ENCODE results near the gene CLASP1.

The CLASP1 gene

GRCh38 chr2:121459291-121459690 is 190.0 kb downstream of the CLASP1 start:
- H3K9ac ChIP-seq (ENCODE audit: low read length): no peak overlapping the region
- no peak overlapping the region for H3K18ac ChIP-seq (ENCODE audit: low read length)
- peaks cover 2% of the 10 kb centered on the region for H3K36me3 ChIP-seq (ENCODE audit: control insufficient read depth, insufficient read depth, low read length)
- no peak overlapping the region for H2BK5ac ChIP-seq (ENCODE audit: low read length)
- no peaks in the 10 kb centered on the region for H3K4me1 ChIP-seq (ENCODE audit: control insufficient read depth, low read depth, low read length)
- no peak overlapping the region for H2BK15ac ChIP-seq (replicated peaks; ENCODE audit: low read depth)
- no peak for DNase-seq
- H3K4me2 ChIP-seq (ENCODE audit: low read length): no peak overlapping the region
- H3K79me2 ChIP-seq (ENCODE audit: control insufficient read depth, insufficient read depth, low read length): no peaks in the 10 kb centered on the region
- H3K27me3 ChIP-seq (ENCODE audit: insufficient read depth, low read length, poor library complexity): no peaks in the 10 kb centered on the region
- no peak overlapping the region for H4K5ac ChIP-seq (ENCODE audit: low read length)
- no peak overlapping the region for H2BK120ac ChIP-seq (ENCODE audit: low read depth, low read length)
- no peak overlapping the region for H3K23ac ChIP-seq (ENCODE audit: low read length)
- no peak overlapping the region for H3K27ac ChIP-seq (ENCODE audit: low read depth, low read length)
- no peak overlapping the region for H3K4ac ChIP-seq (ENCODE audit: low read depth, low read length)
- H2AK5ac ChIP-seq (ENCODE audit: low read length): no peak overlapping the region
- WGBS (ENCODE audit: extremely low coverage, insufficient coverage, low lambda C conversion rate): no CpG with 5 or more reads among the region's 3 CpGs
- no peaks in the 10 kb centered on the region for H3K79me1 ChIP-seq (ENCODE audit: low read length)
- H3K56ac ChIP-seq (ENCODE audit: low read length): no peak overlapping the region
- no peak overlapping the region for H3K4me3 ChIP-seq (ENCODE audit: low read length)
- H4K8ac ChIP-seq (ENCODE audit: low read depth, low read length): no peak overlapping the region

- Histone ChIP-seq H3K36me3 (ENCODE audit: control insufficient read depth, insufficient read depth, low read length) (no peaks in the 10 kb centered on the region), H3K27ac (ENCODE audit: low read depth, low read length) (no peak overlapping the region), H3K18ac (ENCODE audit: low read length) (no peak overlapping the region), H3K4me3 (ENCODE audit: low read length) (no peak overlapping the region), H3K23ac (ENCODE audit: low read length) (no peak overlapping the region), H3K79me1 (ENCODE audit: low read length) (no peaks in the 10 kb centered on the region), H3K4me2 (ENCODE audit: low read length) (no peak overlapping the region), H2BK120ac (ENCODE audit: low read depth, low read length) (no peak overlapping the region), H3K4ac (ENCODE audit: low read depth, low read length) (no peak overlapping the region), H2BK5ac (ENCODE audit: low read length) (no peak overlapping the region), H3K27me3 (ENCODE audit: insufficient read depth, low read length, poor library complexity) (no peaks in the 10 kb centered on the region), H2BK15ac (replicated peaks; ENCODE audit: low read depth) (no peak overlapping the region), H3K56ac (ENCODE audit: low read length) (no peak overlapping the region), H3K9ac (ENCODE audit: low read length) (no peak overlapping the region), H3K79me2 (ENCODE audit: control insufficient read depth, insufficient read depth, low read length) (no peaks in the 10 kb centered on the region), H4K8ac (ENCODE audit: low read depth, low read length) (no peak overlapping the region), H4K5ac (ENCODE audit: low read length) (no peak overlapping the region), H3K4me1 (ENCODE audit: control insufficient read depth, low read depth, low read length) (no peaks in the 10 kb centered on the region), H2AK5ac (ENCODE audit: low read length) (no peak overlapping the region)
- DNase-seq: no peak
- 100% methylated on average over 1 of the region's 3 CpGs for WGBS (ENCODE audit: extremely low coverage, insufficient coverage, low lambda C conversion rate)
Measured at GRCh38 chr2:121456325-121456724, 192.9 kb downstream of the CLASP1 start.

- Histone ChIP-seq H3K4me3 (ENCODE audit: low read length) (no peak overlapping the region), H3K18ac (ENCODE audit: low read length) (no peak overlapping the region), H2AK5ac (ENCODE audit: low read length) (no peak overlapping the region), H3K4me2 (ENCODE audit: low read length) (no peak overlapping the region), H4K8ac (ENCODE audit: low read depth, low read length) (no peak overlapping the region), H2BK15ac (replicated peaks; ENCODE audit: low read depth) (no peak overlapping the region), H3K36me3 (ENCODE audit: control insufficient read depth, insufficient read depth, low read length) (no peaks in the 10 kb centered on the region), H3K79me2 (ENCODE audit: control insufficient read depth, insufficient read depth, low read length) (no peaks in the 10 kb centered on the region), H2BK120ac (ENCODE audit: low read depth, low read length) (no peak overlapping the region), H3K23ac (ENCODE audit: low read length) (no peak overlapping the region), H4K5ac (ENCODE audit: low read length) (no peak overlapping the region), H3K9ac (ENCODE audit: low read length) (no peak overlapping the region), H3K27ac (ENCODE audit: low read depth, low read length) (no peak overlapping the region), H3K27me3 (ENCODE audit: insufficient read depth, low read length, poor library complexity) (no peaks in the 10 kb centered on the region), H3K4me1 (ENCODE audit: control insufficient read depth, low read depth, low read length) (no peaks in the 10 kb centered on the region), H2BK5ac (ENCODE audit: low read length) (no peak overlapping the region), H3K56ac (ENCODE audit: low read length) (no peak overlapping the region), H3K4ac (ENCODE audit: low read depth, low read length) (no peak overlapping the region), H3K79me1 (ENCODE audit: low read length) (no peaks in the 10 kb centered on the region)
- no peak for DNase-seq
- no CpG with 5 or more reads among the region's 5 CpGs for WGBS (ENCODE audit: extremely low coverage, insufficient coverage, low lambda C conversion rate)
Measured at GRCh38 chr2:121455446-121455845, 193.8 kb downstream of the CLASP1 start.

GRCh38 chr2:121454549-121455090 is 194.6 kb downstream of the CLASP1 start:
- no peak overlapping the region for H3K56ac ChIP-seq (ENCODE audit: low read length)
- no peak overlapping the region for H3K18ac ChIP-seq (ENCODE audit: low read length)
- no peak overlapping the region for H2BK120ac ChIP-seq (ENCODE audit: low read depth, low read length)
- WGBS (ENCODE audit: extremely low coverage, insufficient coverage, low lambda C conversion rate): no CpG with 5 or more reads among the region's 7 CpGs
- H2AK5ac ChIP-seq (ENCODE audit: low read length): no peak overlapping the region
- H4K8ac ChIP-seq (ENCODE audit: low read depth, low read length): no peak overlapping the region
- H2BK15ac ChIP-seq (replicated peaks; ENCODE audit: low read depth): no peak overlapping the region
- H3K4me1 ChIP-seq (ENCODE audit: control insufficient read depth, low read depth, low read length): no peaks in the 10 kb centered on the region
- peak; percentile 14 for DNase-seq
- no peaks in the 10 kb centered on the region for H3K79me2 ChIP-seq (ENCODE audit: control insufficient read depth, insufficient read depth, low read length)
- no peak overlapping the region for H3K4ac ChIP-seq (ENCODE audit: low read depth, low read length)
- H3K4me3 ChIP-seq (ENCODE audit: low read length): no peak overlapping the region
- H3K27ac ChIP-seq (ENCODE audit: low read depth, low read length): no peak overlapping the region
- H4K5ac ChIP-seq (ENCODE audit: low read length): no peak overlapping the region
- H3K79me1 ChIP-seq (ENCODE audit: low read length): no peaks in the 10 kb centered on the region
- no peak overlapping the region for H3K9ac ChIP-seq (ENCODE audit: low read length)
- H3K4me2 ChIP-seq (ENCODE audit: low read length): no peak overlapping the region
- no peak overlapping the region for H2BK5ac ChIP-seq (ENCODE audit: low read length)
- no peaks in the 10 kb centered on the region for H3K27me3 ChIP-seq (ENCODE audit: insufficient read depth, low read length, poor library complexity)
- H3K23ac ChIP-seq (ENCODE audit: low read length): no peak overlapping the region
- no peaks in the 10 kb centered on the region for H3K36me3 ChIP-seq (ENCODE audit: control insufficient read depth, insufficient read depth, low read length)

- Histone ChIP-seq H2BK15ac (replicated peaks; ENCODE audit: low read depth) (no peak overlapping the region), H3K18ac (ENCODE audit: low read length) (no peak overlapping the region), H3K4ac (ENCODE audit: low read depth, low read length) (no peak overlapping the region), H3K56ac (ENCODE audit: low read length) (no peak overlapping the region), H3K27ac (ENCODE audit: low read depth, low read length) (no peak overlapping the region), H2BK120ac (ENCODE audit: low read depth, low read length) (no peak overlapping the region), H3K27me3 (ENCODE audit: insufficient read depth, low read length, poor library complexity) (no peaks in the 10 kb centered on the region), H3K9ac (ENCODE audit: low read length) (no peak overlapping the region), H3K23ac (ENCODE audit: low read length) (no peak overlapping the region), H3K79me1 (ENCODE audit: low read length) (no peaks in the 10 kb centered on the region), H2BK5ac (ENCODE audit: low read length) (no peak overlapping the region), H3K4me2 (ENCODE audit: low read length) (no peak overlapping the region), H4K5ac (ENCODE audit: low read length) (no peak overlapping the region), H3K4me1 (ENCODE audit: control insufficient read depth, low read depth, low read length) (no peaks in the 10 kb centered on the region), H3K36me3 (ENCODE audit: control insufficient read depth, insufficient read depth, low read length) (peaks cover 8% of the 10 kb centered on the region), H3K4me3 (ENCODE audit: low read length) (no peak overlapping the region), H3K79me2 (ENCODE audit: control insufficient read depth, insufficient read depth, low read length) (no peaks in the 10 kb centered on the region), H2AK5ac (ENCODE audit: low read length) (no peak overlapping the region), H4K8ac (ENCODE audit: low read depth, low read length) (no peak overlapping the region)
- WGBS (ENCODE audit: extremely low coverage, insufficient coverage, low lambda C conversion rate): no CpG with 5 or more reads among the region's 4 CpGs
- no peak for DNase-seq
Measured at GRCh38 chr2:121451398-121451797, 197.9 kb downstream of the CLASP1 start.

GRCh38 chr2:121450301-121450700 is 199.0 kb downstream of the CLASP1 start:
- Histone ChIP-seq H3K4me3 (ENCODE audit: low read length) (no peak overlapping the region), H4K5ac (ENCODE audit: low read length) (no peak overlapping the region), H3K56ac (ENCODE audit: low read length) (no peak overlapping the region), H3K79me2 (ENCODE audit: control insufficient read depth, insufficient read depth, low read length) (no peaks in the 10 kb centered on the region), H3K4ac (ENCODE audit: low read depth, low read length) (no peak overlapping the region), H3K23ac (ENCODE audit: low read length) (no peak overlapping the region), H4K8ac (ENCODE audit: low read depth, low read length) (no peak overlapping the region), H3K4me1 (ENCODE audit: control insufficient read depth, low read depth, low read length) (no peaks in the 10 kb centered on the region), H2BK15ac (replicated peaks; ENCODE audit: low read depth) (no peak overlapping the region), H3K79me1 (ENCODE audit: low read length) (no peaks in the 10 kb centered on the region), H3K36me3 (ENCODE audit: control insufficient read depth, insufficient read depth, low read length) (peaks cover 8% of the 10 kb centered on the region), H2BK120ac (ENCODE audit: low read depth, low read length) (no peak overlapping the region), H3K18ac (ENCODE audit: low read length) (no peak overlapping the region), H3K27me3 (ENCODE audit: insufficient read depth, low read length, poor library complexity) (no peaks in the 10 kb centered on the region), H2BK5ac (ENCODE audit: low read length) (no peak overlapping the region), H2AK5ac (ENCODE audit: low read length) (no peak overlapping the region), H3K27ac (ENCODE audit: low read depth, low read length) (no peak overlapping the region), H3K4me2 (ENCODE audit: low read length) (no peak overlapping the region), H3K9ac (ENCODE audit: low read length) (no peak overlapping the region)
- no CpG with 5 or more reads among the region's 4 CpGs for WGBS (ENCODE audit: extremely low coverage, insufficient coverage, low lambda C conversion rate)
- no peak for DNase-seq

Data from mesendoderm (in vitro differentiated cells).